Bronchial epithelial cell (primary cell): ENCODE results near the gene UFC1. TPM values are rescaled to one million over a fixed set of nuclear protein-coding genes. Genes with fewer than 3 reads are reported as not detected.

Experiments
- DNase-seq: peaks from one replicate; pipeline ENCODE4 v3.0.0-alpha.2; 2010; ENCODE audit warnings: low read depth
- FAIRE-seq: peaks from 2 replicates; lab custom pipeline; 2011; peaks lifted over from hg19 to GRCh38; lab: Jason Lieb, UNC
- H3K27me3 ChIP-seq: 2 replicates; pipeline ENCODE4 v1.5.1; 2011; ENCODE audit warnings: low read length; ENCODE audit not compliant: control insufficient read depth, insufficient read depth
- H3K36me3 ChIP-seq: 2 replicates; pipeline ENCODE4 v1.5.1; 2011; ENCODE audit warnings: low read length; ENCODE audit not compliant: control insufficient read depth, insufficient read depth
- H3K4me3 ChIP-seq: 2 replicates; pipeline ENCODE4 v1.5.1; 2011; ENCODE audit warnings: mild to moderate bottlenecking, low read depth, low read length, control low read depth
- CTCF ChIP-seq: IDR thresholded peaks from 2 replicates; pipeline ENCODE4 v1.5.1; 2011; ENCODE audit warnings: mild to moderate bottlenecking, moderate library complexity, low read length, control low read depth, inconsistent platforms; ENCODE audit not compliant: insufficient read depth, severe bottlenecking
- total RNA-seq: library from RNA; depleted of rRNA; stranded (reverse); fragments of >200 nt; gene quantifications from 2 replicates; pipeline ENCODE4 v1.2.1, GENCODE V29; 2014

UFC1 gene
- total RNA-seq, 1 donor from 2014 or later, result 94.3 TPM

DNA sequence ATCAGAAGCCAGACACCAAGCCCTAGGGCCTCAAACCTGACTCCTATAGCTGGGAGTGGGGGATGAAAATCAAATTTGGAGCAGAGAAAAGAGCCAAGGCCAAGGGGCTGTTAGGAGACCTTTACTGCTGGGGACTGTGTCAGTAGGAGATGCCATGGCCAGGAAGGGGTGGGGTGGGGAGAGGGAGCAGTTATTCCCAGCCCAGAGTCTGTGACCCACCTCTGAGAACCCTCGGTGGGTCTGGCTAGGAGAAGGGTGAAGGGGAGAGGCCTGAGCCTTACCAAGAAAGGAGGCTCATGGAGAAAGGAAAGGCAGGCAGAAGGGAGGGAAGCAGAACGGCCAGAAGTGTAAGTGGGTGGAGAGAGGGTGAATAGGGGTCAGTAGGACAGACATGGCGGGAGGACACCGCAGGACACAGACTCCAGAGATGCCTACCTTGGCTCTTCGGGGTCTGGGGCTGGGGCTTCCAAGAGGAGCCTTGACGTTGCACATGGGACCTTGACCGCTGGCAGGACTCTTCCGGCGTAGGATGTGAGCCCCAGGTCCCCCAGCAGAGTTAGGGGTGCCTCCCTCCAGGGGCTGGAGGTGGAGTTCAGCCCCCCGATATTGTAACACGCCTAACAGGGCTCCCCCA is 43.9 kb downstream of the UFC1 start:
- no peak for TF ChIP-seq CTCF
- Histone ChIP-seq H3K36me3 (no peaks in the 10 kb centered on the region), H3K4me3 (no peak overlapping the region), H3K27me3 (no peaks in the 10 kb centered on the region)
- FAIRE-seq (no peak), DNase-seq (no peak)

- DNase-seq (peak; percentile 11), FAIRE-seq (no peak)
These were observed 44.6 kb downstream of the UFC1 start for GRCh38 chr1:161198194-161198896.

GRCh38 chr1:161198897-161199431 is 45.2 kb downstream of the UFC1 start, which contains the start of gene ADAMTS4:
TSS of gene ADAMTS4 (minus strand) at chr1:161199054. CDS start at chr1:161198627, 427 bp downstream.
- DNase-seq, result no peak
- TF ChIP-seq CTCF, result no peak
- H3K4me3 ChIP-seq, result no peak within 1 kb of the TSS

More at GRCh38 chr1:161198194-161198896, 44.6 kb downstream of the UFC1 start:
- TF ChIP-seq CTCF, result no peak
- H3K36me3 ChIP-seq, result no peaks in the 10 kb centered on the region
- no peaks in the 10 kb centered on the region for H3K27me3 ChIP-seq
- H3K4me3 ChIP-seq, result no peak overlapping the region

GRCh38 chr1:161199506-161200139 is 45.8 kb downstream of the UFC1 start:
- Histone ChIP-seq H3K27me3 (no peaks in the 10 kb centered on the region), H3K36me3 (peaks cover 3% of the 10 kb centered on the region), H3K4me3 (no peak overlapping the region)
- no peak for TF ChIP-seq CTCF
- DNase-seq (no peak), FAIRE-seq (no peak)

More at GRCh38 chr1:161198897-161199431, 45.2 kb downstream of the UFC1 start, which contains the start of gene ADAMTS4:
- peaks cover 1% of the 10 kb centered on the region for H3K36me3 ChIP-seq
- FAIRE-seq, result no peak
- no peaks in the 10 kb centered on the region for H3K27me3 ChIP-seq

DNA sequence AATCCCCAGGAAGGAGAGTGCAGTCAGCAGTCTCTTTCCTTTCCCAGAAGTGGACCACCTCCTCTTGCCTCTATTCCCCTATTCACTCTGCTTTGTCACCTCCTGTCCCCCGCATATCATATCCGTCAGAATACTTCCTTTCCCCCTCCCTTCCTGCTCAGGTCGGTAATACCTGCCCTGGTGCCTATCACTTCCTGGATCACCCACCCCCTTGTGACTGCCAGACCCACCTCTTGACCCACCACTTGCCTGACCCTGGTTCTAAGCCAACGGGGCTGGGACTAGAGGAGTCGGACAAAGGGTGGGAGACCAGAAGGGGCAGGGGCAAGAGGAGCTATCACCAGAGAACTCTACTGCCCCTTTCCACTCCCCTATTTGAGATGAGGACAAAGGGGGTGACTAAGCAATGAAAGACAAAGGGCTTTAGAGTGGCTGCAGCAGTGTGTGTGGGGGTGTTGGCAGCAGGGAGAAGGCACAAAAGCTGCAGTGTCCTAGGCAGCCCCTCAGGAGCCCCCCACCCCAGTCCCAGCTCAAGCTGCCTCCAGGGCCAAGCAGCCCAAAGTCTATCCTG is 46.7 kb downstream of the UFC1 start:
- FAIRE-seq, result no peak
- Histone ChIP-seq H3K4me3 (no peak overlapping the region), H3K36me3 (peaks cover 3% of the 10 kb centered on the region), H3K27me3 (no peaks in the 10 kb centered on the region)
- DNase-seq, result no peak
- no peak for TF ChIP-seq CTCF
